Thoracic aorta (tissue), 2 donors: ENCODE measurements around the gene NLK. TPM values are rescaled to one million over a fixed set of nuclear protein-coding genes. Genes with fewer than 3 reads are reported as not detected.

Experiments used
- ATAC-seq: fragments of 150-250 bp; one replicate; pipeline ENCODE4 v1.8.0; 2017; ENCODE audit warnings: low read depth; ENCODE audit not compliant: insufficient number of reproducible peaks, low FRiP score
- DNase-seq: peaks from one replicate; pipeline ENCODE4 v3.0.0-alpha.2; 2020; ENCODE audit warnings: low spot score
- H3K27ac ChIP-seq, 2 donors: fragments of 200-600 bp; sonication (generic); 1 replicate in 1 of 2; 2 replicates in 1 of 2; pipeline ENCODE4 v1.5.1; 2016; ENCODE audit warnings: mild to moderate bottlenecking in 2 of 2, moderate library complexity in 2 of 2
- H3K27me3 ChIP-seq: fragments of 200-600 bp; sonication (generic); replicated peaks from 2 replicates; pipeline ENCODE4 v1.6.0; 2016; ENCODE audit warnings: mild to moderate bottlenecking; ENCODE audit not compliant: insufficient read depth
- H3K36me3 ChIP-seq: fragments of 200-600 bp; sonication (generic); one replicate; pipeline ENCODE4 v1.5.1; 2016
- H3K4me1 ChIP-seq, 2 donors: fragments of 200-600 bp; sonication (generic); 1 replicate in 1 of 2; 2 replicates in 1 of 2; pipeline versions ENCODE4 v1.5.1 to v1.6.0; 2016; ENCODE audit warnings: low read depth in 2 of 2, mild to moderate bottlenecking in 1 of 2; ENCODE audit not compliant: control insufficient read depth in 1 of 2
- H3K4me3 ChIP-seq: fragments of 200-600 bp; sonication (generic); 2 replicates; pipeline ENCODE4 v1.5.1; 2016; ENCODE audit warnings: mild to moderate bottlenecking
- H3K9me3 ChIP-seq: fragments of 200-600 bp; sonication (generic); 2 replicates; pipeline ENCODE4 v1.5.1; 2016
- CTCF ChIP-seq: fragments of 200-600 bp; sonication (generic); IDR thresholded peaks from one replicate; pipeline ENCODE4 v1.5.1; 2019; ENCODE audit warnings: antibody characterized with exemption
- total RNA-seq, 2 donors: library from RNA; depleted of rRNA; stranded (reverse); fragments of >200 nt; gene quantifications; one replicate each; pipeline versions ENCODE4 v1.1.0 to v1.2.3, GENCODE V29; 2016

Gene NLK
- total RNA-seq, 2 donors from 2014 or later = 10.3 to 23.0 TPM

DNA sequence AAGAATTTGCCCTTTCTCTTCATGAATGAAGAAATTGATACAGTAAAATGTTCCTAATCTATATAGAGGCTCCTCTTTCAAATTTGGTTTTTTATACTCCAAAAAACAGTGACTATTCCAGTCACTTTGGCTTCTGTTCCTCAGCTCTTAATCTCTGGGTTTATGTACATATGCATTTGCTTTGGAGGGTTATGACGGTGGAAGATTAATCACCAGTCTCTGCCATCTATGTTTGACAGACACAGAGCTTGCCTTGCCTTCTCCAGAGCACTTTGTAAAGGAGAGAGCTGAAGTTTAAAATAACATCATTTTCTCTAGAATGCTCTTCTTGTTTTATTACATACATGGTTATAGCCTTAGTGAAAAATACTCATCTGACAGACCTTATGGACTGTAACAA lies 99.3 kb downstream of the NLK start:
- TF ChIP-seq CTCF = no peak
- DNase-seq = no peak
- H3K9me3 ChIP-seq = no peaks in the 10 kb centered on the region
- H3K27ac ChIP-seq = no peak overlapping the region
- ATAC-seq = no peak
- H3K4me3 ChIP-seq = no peak overlapping the region
- H3K4me1 ChIP-seq = no peaks in the 10 kb centered on the region
- no peaks in the 10 kb centered on the region for H3K36me3 ChIP-seq
- no peaks in the 10 kb centered on the region for H3K27me3 ChIP-seq

DNA sequence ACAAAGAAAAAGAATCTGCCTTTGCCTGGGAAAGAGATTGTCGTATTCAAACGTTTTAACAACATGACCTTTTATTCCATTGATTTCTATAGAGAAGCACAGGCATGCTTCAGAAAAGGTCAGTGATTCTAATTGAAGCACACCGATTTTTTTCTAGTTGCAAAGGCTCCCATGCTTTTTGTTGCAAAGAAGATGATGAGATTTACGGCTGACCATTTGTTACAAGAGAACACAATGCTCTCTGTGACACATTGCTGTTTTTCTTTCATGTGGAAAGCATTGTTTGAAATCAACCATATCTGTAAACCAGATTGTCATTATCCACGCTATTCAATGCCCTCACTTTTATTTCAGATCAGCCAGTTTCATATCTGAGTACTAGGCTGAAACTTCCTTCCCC lies 99.8 kb downstream of the NLK start:
- DNase-seq = no peak
- TF ChIP-seq CTCF = no peak
- H3K27me3 ChIP-seq = no peaks in the 10 kb centered on the region
- no peaks in the 10 kb centered on the region for H3K4me1 ChIP-seq
- no peaks in the 10 kb centered on the region for H3K36me3 ChIP-seq
- ATAC-seq = no peak
- H3K4me3 ChIP-seq = no peak overlapping the region
- no peak overlapping the region for H3K27ac ChIP-seq
- H3K9me3 ChIP-seq = no peaks in the 10 kb centered on the region

DNA sequence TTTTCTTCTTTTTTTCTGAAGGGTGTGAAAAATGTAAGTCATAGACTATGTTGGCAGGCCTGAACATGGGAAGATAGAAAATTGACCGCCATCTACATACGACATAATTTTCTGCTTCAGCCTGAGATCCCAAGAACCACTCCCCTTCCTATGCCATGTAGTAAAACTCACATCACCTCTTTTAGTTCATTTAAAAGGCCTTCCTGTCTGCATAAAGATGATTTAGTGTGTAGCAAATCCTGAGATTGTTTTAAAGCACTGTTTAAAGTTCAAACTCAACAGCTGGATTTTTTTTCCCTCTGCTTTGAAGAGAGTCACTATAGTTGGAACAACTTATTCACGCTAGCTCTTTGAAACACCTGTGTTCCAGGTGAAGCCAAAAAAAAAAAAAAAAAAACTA lies 101.5 kb downstream of the NLK start:
- H3K4me3 ChIP-seq = no peak overlapping the region
- DNase-seq (no peak), ATAC-seq (no peak)
- H3K9me3 ChIP-seq = no peaks in the 10 kb centered on the region
- no peaks in the 10 kb centered on the region for H3K4me1 ChIP-seq
- TF ChIP-seq CTCF = no peak
- no peak overlapping the region for H3K27ac ChIP-seq
- no peaks in the 10 kb centered on the region for H3K27me3 ChIP-seq
- H3K36me3 ChIP-seq = no peaks in the 10 kb centered on the region

DNA sequence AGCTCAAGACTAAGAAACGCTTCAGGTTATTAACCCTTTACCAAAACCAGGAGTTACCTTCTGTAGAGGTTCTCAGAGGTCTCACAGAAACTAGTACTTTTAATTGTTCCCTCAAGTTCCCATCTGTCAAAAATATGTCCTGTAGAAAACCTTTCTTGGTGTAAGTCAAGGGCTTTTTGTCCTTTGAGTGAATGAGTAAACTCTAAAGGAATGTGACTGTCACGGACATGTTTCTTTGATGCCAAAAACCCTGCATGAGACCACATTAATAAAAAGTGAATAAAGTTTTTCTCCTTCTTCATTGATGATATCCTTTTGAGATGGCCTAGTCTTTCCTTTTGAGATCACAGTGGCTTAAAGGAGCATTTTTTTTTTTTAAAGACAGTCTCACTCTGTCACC lies 102.9 kb downstream of the NLK start:
- H3K4me1 ChIP-seq = no peaks in the 10 kb centered on the region
- DNase-seq (no peak), ATAC-seq (no peak)
- no peak overlapping the region for H3K4me3 ChIP-seq
- no peaks in the 10 kb centered on the region for H3K27me3 ChIP-seq
- H3K36me3 ChIP-seq = no peaks in the 10 kb centered on the region
- TF ChIP-seq CTCF = no peak
- no peaks in the 10 kb centered on the region for H3K9me3 ChIP-seq
- no peak overlapping the region for H3K27ac ChIP-seq

DNA sequence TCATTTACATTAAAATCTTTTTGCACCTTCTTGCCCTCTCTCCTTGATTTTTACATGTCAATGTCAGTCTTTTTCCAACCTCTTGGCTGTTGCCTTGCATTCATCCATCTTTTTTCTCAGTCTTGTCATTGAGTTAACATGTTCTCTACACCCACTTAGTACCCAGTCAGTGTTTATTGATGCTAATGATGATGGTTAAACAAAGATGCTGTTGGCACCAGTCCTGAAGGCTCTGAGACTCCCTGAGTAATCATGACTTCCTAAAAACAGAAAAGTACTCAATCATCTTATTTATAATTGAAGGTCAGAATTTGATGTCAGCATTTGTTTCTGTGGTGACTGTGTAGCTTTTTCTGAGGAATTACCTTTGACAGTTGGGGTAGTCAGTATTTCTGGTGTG lies 104.5 kb downstream of the NLK start:
- no peak overlapping the region for H3K27ac ChIP-seq
- H3K9me3 ChIP-seq = no peaks in the 10 kb centered on the region
- H3K4me1 ChIP-seq = no peaks in the 10 kb centered on the region
- H3K36me3 ChIP-seq = no peaks in the 10 kb centered on the region
- ATAC-seq = no peak
- no peak for DNase-seq
- no peak overlapping the region for H3K4me3 ChIP-seq
- no peaks in the 10 kb centered on the region for H3K27me3 ChIP-seq
- no peak for TF ChIP-seq CTCF
